ENCODE measurements around the gene DAGLA.

DAGLA gene

GRCh38 chr11:61712314-61712713 lies 32.1 kb downstream of the DAGLA start:
- Histone ChIP-seq H4K8ac (ENCODE audit: low read depth, low read length) (no peak overlapping the region), H4K91ac (ENCODE audit: low read depth, low read length) (no peak overlapping the region), H3K79me2 (ENCODE audit: control insufficient read depth, insufficient read depth, low read length, poor library complexity) (no peaks in the 10 kb centered on the region), H2BK120ac (ENCODE audit: insufficient read depth, low read length, poor library complexity) (no peak overlapping the region), H3K79me1 (ENCODE audit: low read length) (no peaks in the 10 kb centered on the region), H3K9ac (ENCODE audit: low read length) (no peak overlapping the region), H3K36me3 (ENCODE audit: control insufficient read depth in 1 of 2, insufficient read depth in 2 of 2, low read length in 2 of 2) (no peaks in the 10 kb centered on the region), H3K4me3 (ENCODE audit: low read depth, low read length) (no peak overlapping the region), H3K27ac (ENCODE audit: low read depth, low read length) (no peak overlapping the region), H3K4me1 (ENCODE audit: control insufficient read depth in 1 of 2, insufficient read depth in 2 of 2, low read length in 2 of 2) (peaks cover 2 to 4% of the 10 kb centered on the region in 2 experiments), H3K14ac (ENCODE audit: low read length) (no peak overlapping the region), H2AFZ (ENCODE audit: insufficient read depth, low read length, poor library complexity) (no peak overlapping the region), H4K12ac (ENCODE audit: low read depth, low read length) (no peak overlapping the region), H3K4ac (ENCODE audit: low read depth, low read length) (no peak overlapping the region), H3K27me3 (ENCODE audit: insufficient read depth, low read length) (no peaks in the 10 kb centered on the region), H2BK5ac (ENCODE audit: low read depth, low read length, poor library complexity) (no peak overlapping the region), H3K18ac (ENCODE audit: low read length) (no peak overlapping the region), H2AK5ac (ENCODE audit: low read length) (no peak overlapping the region), H2BK12ac (ENCODE audit: low read length) (no peak overlapping the region), H3K9me3 (ENCODE audit: insufficient read depth, low read depth, low read length) (no peaks in the 10 kb centered on the region), H3K23ac (ENCODE audit: low read length) (no peak overlapping the region), H3K4me2 (ENCODE audit: low read length) (no peak overlapping the region)
- no CpG with 5 or more reads among the region's 12 CpGs for WGBS (ENCODE audit: extremely low coverage, insufficient coverage, insufficient read length)
- DNase-seq: no peak

- no peak overlapping the region for H2AFZ ChIP-seq (ENCODE audit: insufficient read depth, low read length, poor library complexity)
- no peak overlapping the region for H3K23ac ChIP-seq (ENCODE audit: low read length)
- peaks cover 2 to 8% of the 10 kb centered on the region in 2 experiments for H3K4me1 ChIP-seq (ENCODE audit: control insufficient read depth in 1 of 2, insufficient read depth in 2 of 2, low read length in 2 of 2)
- no CpG with 5 or more reads among the region's 6 CpGs for WGBS (ENCODE audit: extremely low coverage, insufficient coverage, insufficient read length)
- no peak overlapping the region for H4K91ac ChIP-seq (ENCODE audit: low read depth, low read length)
- H3K79me2 ChIP-seq (ENCODE audit: control insufficient read depth, insufficient read depth, low read length, poor library complexity): no peaks in the 10 kb centered on the region
- no peak overlapping the region for H3K27ac ChIP-seq (ENCODE audit: low read depth, low read length)
- H3K18ac ChIP-seq (ENCODE audit: low read length): no peak overlapping the region
- no peak overlapping the region for H2BK12ac ChIP-seq (ENCODE audit: low read length)
- no peak overlapping the region for H3K14ac ChIP-seq (ENCODE audit: low read length)
- no peak overlapping the region for H2AK5ac ChIP-seq (ENCODE audit: low read length)
- no peak for DNase-seq
- H4K8ac ChIP-seq (ENCODE audit: low read depth, low read length): no peak overlapping the region
- no peak overlapping the region for H4K12ac ChIP-seq (ENCODE audit: low read depth, low read length)
- no peak overlapping the region for H3K4me3 ChIP-seq (ENCODE audit: low read depth, low read length)
- H3K79me1 ChIP-seq (ENCODE audit: low read length): no peaks in the 10 kb centered on the region
- H3K4ac ChIP-seq (ENCODE audit: low read depth, low read length): no peak overlapping the region
- H3K36me3 ChIP-seq (ENCODE audit: control insufficient read depth in 1 of 2, insufficient read depth in 2 of 2, low read length in 2 of 2): no peaks in the 10 kb centered on the region
- no peaks in the 10 kb centered on the region for H3K9me3 ChIP-seq (ENCODE audit: insufficient read depth, low read depth, low read length)
- H2BK5ac ChIP-seq (ENCODE audit: low read depth, low read length, poor library complexity): no peak overlapping the region
- no peak overlapping the region for H3K4me2 ChIP-seq (ENCODE audit: low read length)
- H3K9ac ChIP-seq (ENCODE audit: low read length): no peak overlapping the region
- no peaks in the 10 kb centered on the region for H3K27me3 ChIP-seq (ENCODE audit: insufficient read depth, low read length)
- no peak overlapping the region for H2BK120ac ChIP-seq (ENCODE audit: insufficient read depth, low read length, poor library complexity)
These were observed 32.7 kb downstream of the DAGLA start for GRCh38 chr11:61712846-61713245.

- H3K9ac ChIP-seq (ENCODE audit: low read length): no peak overlapping the region
- H2BK12ac ChIP-seq (ENCODE audit: low read length): no peak overlapping the region
- no peak overlapping the region for H2BK5ac ChIP-seq (ENCODE audit: low read depth, low read length, poor library complexity)
- no peak overlapping the region for H3K27ac ChIP-seq (ENCODE audit: low read depth, low read length)
- H4K8ac ChIP-seq (ENCODE audit: low read depth, low read length): no peak overlapping the region
- no CpG with 5 or more reads among the region's 9 CpGs for WGBS (ENCODE audit: extremely low coverage, insufficient coverage, insufficient read length)
- no peak overlapping the region for H2BK120ac ChIP-seq (ENCODE audit: insufficient read depth, low read length, poor library complexity)
- H3K36me3 ChIP-seq (ENCODE audit: control insufficient read depth in 1 of 2, insufficient read depth in 2 of 2, low read length in 2 of 2): no peaks in the 10 kb centered on the region
- H4K91ac ChIP-seq (ENCODE audit: low read depth, low read length): no peak overlapping the region
- H3K14ac ChIP-seq (ENCODE audit: low read length): no peak overlapping the region
- H3K18ac ChIP-seq (ENCODE audit: low read length): no peak overlapping the region
- H4K12ac ChIP-seq (ENCODE audit: low read depth, low read length): no peak overlapping the region
- H3K27me3 ChIP-seq (ENCODE audit: insufficient read depth, low read length): no peaks in the 10 kb centered on the region
- no peak for DNase-seq
- H3K79me2 ChIP-seq (ENCODE audit: control insufficient read depth, insufficient read depth, low read length, poor library complexity): no peaks in the 10 kb centered on the region
- no peak overlapping the region for H2AK5ac ChIP-seq (ENCODE audit: low read length)
- no peak overlapping the region for H3K4me3 ChIP-seq (ENCODE audit: low read depth, low read length)
- H3K9me3 ChIP-seq (ENCODE audit: insufficient read depth, low read depth, low read length): no peaks in the 10 kb centered on the region
- peaks cover 3% of the 10 kb centered on the region for H3K79me1 ChIP-seq (ENCODE audit: low read length)
- no peak overlapping the region for H2AFZ ChIP-seq (ENCODE audit: insufficient read depth, low read length, poor library complexity)
- H3K23ac ChIP-seq (ENCODE audit: low read length): no peak overlapping the region
- peaks cover 7 to 13% of the 10 kb centered on the region in 2 experiments for H3K4me1 ChIP-seq (ENCODE audit: control insufficient read depth in 1 of 2, insufficient read depth in 2 of 2, low read length in 2 of 2)
- no peak overlapping the region for H3K4ac ChIP-seq (ENCODE audit: low read depth, low read length)
- no peak overlapping the region for H3K4me2 ChIP-seq (ENCODE audit: low read length)
These were observed 33.3 kb downstream of the DAGLA start for GRCh38 chr11:61713464-61713863.

- no peaks in the 10 kb centered on the region for H3K79me2 ChIP-seq (ENCODE audit: control insufficient read depth, insufficient read depth, low read length, poor library complexity)
- H3K36me3 ChIP-seq (ENCODE audit: control insufficient read depth in 1 of 2, insufficient read depth in 2 of 2, low read length in 2 of 2): no peaks in the 10 kb centered on the region
- DNase-seq: no peak
These were observed 33.7 kb downstream of the DAGLA start for GRCh38 chr11:61713906-61714305.

More at GRCh38 chr11:61713906-61714305, 33.7 kb downstream of the DAGLA start:
- Histone ChIP-seq H3K27me3 (ENCODE audit: insufficient read depth, low read length) (no peaks in the 10 kb centered on the region), H3K4me3 (ENCODE audit: low read depth, low read length) (no peak overlapping the region), H2AK5ac (ENCODE audit: low read length) (no peak overlapping the region), H4K12ac (ENCODE audit: low read depth, low read length) (no peak overlapping the region), H2AFZ (ENCODE audit: insufficient read depth, low read length, poor library complexity) (no peak overlapping the region), H3K14ac (ENCODE audit: low read length) (no peak overlapping the region), H3K27ac (ENCODE audit: low read depth, low read length) (no peak overlapping the region), H3K4ac (ENCODE audit: low read depth, low read length) (no peak overlapping the region), H3K9me3 (ENCODE audit: insufficient read depth, low read depth, low read length) (no peaks in the 10 kb centered on the region), H3K79me1 (ENCODE audit: low read length) (peaks cover 6% of the 10 kb centered on the region), H3K4me2 (ENCODE audit: low read length) (no peak overlapping the region), H2BK5ac (ENCODE audit: low read depth, low read length, poor library complexity) (no peak overlapping the region), H3K4me1 (ENCODE audit: control insufficient read depth in 1 of 2, insufficient read depth in 2 of 2, low read length in 2 of 2) (peaks cover 7 to 13% of the 10 kb centered on the region in 2 experiments), H4K91ac (ENCODE audit: low read depth, low read length) (no peak overlapping the region), H2BK120ac (ENCODE audit: insufficient read depth, low read length, poor library complexity) (no peak overlapping the region), H3K9ac (ENCODE audit: low read length) (no peak overlapping the region), H2BK12ac (ENCODE audit: low read length) (no peak overlapping the region), H3K18ac (ENCODE audit: low read length) (no peak overlapping the region), H4K8ac (ENCODE audit: low read depth, low read length) (no peak overlapping the region), H3K23ac (ENCODE audit: low read length) (no peak overlapping the region)
- WGBS (ENCODE audit: extremely low coverage, insufficient coverage, insufficient read length): no CpG with 5 or more reads among the region's 5 CpGs

Data from trophoblast cell (in vitro differentiated cells and primary cell).